ENCODE measurements around the gene KLK14.

GRCh38 chr19:51122112-51122981 is 39.7 kb upstream of the KLK14 start:
- TF ChIP-seq EZH2 (IDR thresholded peaks at IDR 0.05; ENCODE audit: insufficient read depth, poor library complexity, severe bottlenecking): no peak
- no peak for TF ChIP-seq EZH2phosphoT487 (IDR thresholded peaks at IDR 0.05; ENCODE audit: insufficient read depth, low read depth)
